Thymus (tissue), 11 donors: Measurements from ENCODE around the gene FADS1. TPM values are rescaled to one million over a fixed set of nuclear protein-coding genes. Genes with fewer than 3 reads are reported as not detected.

Experiments used
- DNase-seq, 9 donors: peaks; one replicate each; pipeline ENCODE4 v3.0.0-alpha.2; 2013; ENCODE audit warnings: low spot score in 9 of 9, low read depth in 6 of 9, missing footprints in 1 of 9
- H3K27ac ChIP-seq, 2 donors: one replicate each; pipeline ENCODE4 v1.5.1; 2013; ENCODE audit warnings: control low read depth in 1 of 2, low read depth in 1 of 2, low read length in 1 of 2, mild to moderate bottlenecking in 1 of 2, moderate library complexity in 1 of 2
- H3K27me3 ChIP-seq, 2 donors: one replicate each; pipeline ENCODE4 v1.5.1; 2013; ENCODE audit warnings: low read length in 1 of 2; ENCODE audit not compliant: control insufficient read depth in 2 of 2, insufficient read depth in 1 of 2
- H3K36me3 ChIP-seq, 2 donors: one replicate each; pipeline ENCODE4 v1.5.1; 2013; ENCODE audit warnings: low read length in 1 of 2, mild to moderate bottlenecking in 1 of 2, moderate library complexity in 1 of 2; ENCODE audit not compliant: control insufficient read depth in 2 of 2, insufficient read depth in 2 of 2
- H3K4me1 ChIP-seq, 2 donors: one replicate each; pipeline ENCODE4 v1.5.1; 2013; ENCODE audit warnings: low read length in 2 of 2; ENCODE audit not compliant: control insufficient read depth in 2 of 2, insufficient read depth in 2 of 2
- H3K4me3 ChIP-seq, 2 donors: one replicate each; pipeline ENCODE4 v1.5.1; 2013; ENCODE audit warnings: low read length in 2 of 2, control low read depth in 1 of 2, mild to moderate bottlenecking in 1 of 2
- H3K9me3 ChIP-seq, 2 donors: one replicate each; pipeline ENCODE4 v1.5.1; 2013; ENCODE audit warnings: low read length in 1 of 2, mild to moderate bottlenecking in 1 of 2; ENCODE audit not compliant: control insufficient read depth in 2 of 2, insufficient read depth in 1 of 2
- WGBS: extraction: QIAGEN DNeasy Blood & Tissue Kit; methylation state at CpG from one replicate; pipeline ENCODE4 v1.1.7; 2013; 5-methylcytosine and 5-hydroxymethylcytosine counted together
- polyA plus RNA-seq: library from polyadenylated mRNA; stranded (reverse); fragments of 200-250 nt; gene quantifications from one replicate; pipeline ENCODE4 v1.2.3, GENCODE V29; 2013
- total RNA-seq: library from RNA; stranded (reverse); fragments of 120-200 nt; gene quantifications from one replicate; pipeline ENCODE4 v1.2.4, GENCODE V29; 2013
- donor health status: healthy.

Gene FADS1
- total and polyA plus RNA-seq, 2 donors, result 4.4 to 12.9 TPM

- H3K4me3 ChIP-seq, result peak overlapping the region in 1 of 2 donors; percentile 7
- peak overlapping the region in 1 of 2 donors; percentile 15 for H3K27ac ChIP-seq
- peaks cover 53 to 81% of the 10 kb centered on the region in 2 donors for H3K4me1 ChIP-seq
- WGBS, result 61% methylated on average over 8 of the region's 8 CpGs
- no peaks in the 10 kb centered on the region for H3K9me3 ChIP-seq
- no peaks in the 10 kb centered on the region for H3K27me3 ChIP-seq
- peaks cover 0 to 3% of the 10 kb centered on the region in 2 donors for H3K36me3 ChIP-seq
- DNase-seq, result no peak
Observed at GRCh38 chr11:61830237-61831105, 13.7 kb upstream of the FADS1 start.

DNA sequence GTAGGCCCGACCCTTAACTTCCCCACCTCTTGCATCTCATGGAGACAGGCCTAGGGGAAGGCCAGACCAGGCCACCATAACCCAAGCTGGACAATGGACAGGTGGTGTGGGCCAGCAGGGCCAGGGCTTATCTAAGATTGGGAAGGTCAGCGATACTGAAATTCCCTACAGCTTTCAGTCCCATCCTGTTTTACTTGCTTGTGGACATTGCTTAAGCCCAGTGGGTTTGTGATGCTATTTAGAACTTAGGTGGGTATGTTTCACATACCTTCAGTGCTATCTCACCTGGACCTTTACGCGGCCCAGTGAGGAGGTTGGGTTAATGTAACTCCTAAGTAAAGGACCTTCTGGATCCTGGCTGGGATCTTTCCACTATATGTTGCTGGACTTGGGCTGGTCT is 13.0 kb upstream of the FADS1 start:
- H3K4me3 ChIP-seq, result peak overlapping the region in 1 of 2 donors; percentile 86
- 90% methylated on average over 4 of the region's 4 CpGs for WGBS

GRCh38 chr11:61828629-61829407 is 12.0 kb upstream of the FADS1 start:
- peak in 4 of 9 donors; percentile 45 to 79 (median 64) for DNase-seq
- H3K4me3 ChIP-seq, result peak overlapping the region; percentile 63 to 86
- H3K4me1 ChIP-seq, result peaks cover 39 to 64% of the 10 kb centered on the region in 2 donors
- under 1% methylated on average over 55 of the region's 55 CpGs for whole genome bisulfite sequencing
- H3K36me3 ChIP-seq, result peaks cover 0 to 3% of the 10 kb centered on the region in 2 donors
- H3K27ac ChIP-seq, result peak overlapping the region; percentile 77 to 89
- no peaks in the 10 kb centered on the region for H3K27me3 ChIP-seq
- no peaks in the 10 kb centered on the region for H3K9me3 ChIP-seq

More for the DNA sequence above, 13.0 kb upstream of the FADS1 start:
- DNase-seq, result no peak
- peaks cover 0 to 3% of the 10 kb centered on the region in 2 donors for H3K36me3 ChIP-seq
- H3K27ac ChIP-seq, result peak overlapping the region in 1 of 2 donors; percentile 89
- no peaks in the 10 kb centered on the region for H3K9me3 ChIP-seq
- peaks cover 49 to 74% of the 10 kb centered on the region in 2 donors for H3K4me1 ChIP-seq
- no peaks in the 10 kb centered on the region for H3K27me3 ChIP-seq

DNA sequence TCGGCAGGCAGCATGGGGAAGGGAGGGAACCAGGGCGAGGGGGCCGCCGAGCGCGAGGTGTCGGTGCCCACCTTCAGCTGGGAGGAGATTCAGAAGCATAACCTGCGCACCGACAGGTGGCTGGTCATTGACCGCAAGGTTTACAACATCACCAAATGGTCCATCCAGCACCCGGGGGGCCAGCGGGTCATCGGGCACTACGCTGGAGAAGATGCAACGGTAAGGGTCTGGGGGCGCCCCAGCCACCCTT is 11.5 kb upstream of the FADS1 start:
- DNase-seq, result no peak

GRCh38 chr11:61827571-61828378 is 11.0 kb upstream of the FADS1 start, which contains the start of gene FADS2:
Gene FADS2 (plus strand): TSS chr11:61828300. CDS start chr11:61828391, 91 bp downstream.
- peak in 6 of 9 donors; percentile 65 to 96 (median 85) for DNase-seq
- peaks cover 0 to 3% of the 10 kb centered on the region in 2 donors for H3K36me3 ChIP-seq
- H3K27ac ChIP-seq, result peak within 1 kb of the TSS; percentile 77 to 89
- peak within 1 kb of the TSS; percentile 63 to 86 for H3K4me3 ChIP-seq
- WGBS, result under 1% methylated on average over 83 of the region's 83 CpGs
- H3K27me3 ChIP-seq, result no peaks in the 10 kb centered on the region
- no peaks in the 10 kb centered on the region for H3K9me3 ChIP-seq
- peaks cover 28 to 54% of the 10 kb centered on the region in 2 donors for H3K4me1 ChIP-seq

More for the DNA sequence above, 11.5 kb upstream of the FADS1 start:
- under 1% methylated on average over 16 of the region's 16 CpGs for WGBS
- peaks cover 0 to 3% of the 10 kb centered on the region in 2 donors for H3K36me3 ChIP-seq
- peak overlapping the region; percentile 77 to 89 for H3K27ac ChIP-seq
- no peaks in the 10 kb centered on the region for H3K27me3 ChIP-seq
- peak overlapping the region; percentile 63 to 86 for H3K4me3 ChIP-seq
- peaks cover 34 to 59% of the 10 kb centered on the region in 2 donors for H3K4me1 ChIP-seq
- no peaks in the 10 kb centered on the region for H3K9me3 ChIP-seq

- H3K4me3 ChIP-seq, result peak overlapping the region; percentile 63 to 86
- H3K27me3 ChIP-seq, result no peaks in the 10 kb centered on the region
- WGBS, result 10% methylated on average over 23 of the region's 23 CpGs
- H3K9me3 ChIP-seq, result no peaks in the 10 kb centered on the region
- H3K27ac ChIP-seq, result peak overlapping the region; percentile 77 to 89
- peak in 2 of 9 donors; percentile 31 to 71 for DNase-seq
- H3K36me3 ChIP-seq, result peaks cover 0 to 3% of the 10 kb centered on the region in 2 donors
- peaks cover 26 to 46% of the 10 kb centered on the region in 2 donors for H3K4me1 ChIP-seq
Observed at GRCh38 chr11:61826930-61827570, 10.2 kb upstream of the FADS1 start.

DNA sequence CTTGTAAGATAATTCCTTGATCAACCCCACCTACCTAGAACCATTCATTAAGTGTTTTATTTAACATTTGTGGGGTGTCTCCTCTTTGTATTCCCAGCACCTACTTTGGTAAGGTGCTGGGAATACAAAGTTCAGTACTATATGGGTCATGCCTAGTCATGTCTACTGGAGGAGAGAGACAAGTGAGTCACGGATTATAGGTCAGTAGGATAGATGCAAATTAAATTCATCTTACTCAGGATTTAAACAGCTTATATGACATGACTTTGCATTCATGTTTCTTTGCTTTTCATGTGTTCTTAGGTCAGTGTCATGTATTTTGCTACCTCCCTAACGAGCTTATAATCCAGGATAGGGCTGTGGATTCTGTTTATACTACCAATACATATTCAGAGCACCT is 3.4 kb upstream of the FADS1 start:
- H3K27me3 ChIP-seq, result peaks cover 0 to 12% of the 10 kb centered on the region in 2 donors
- WGBS, result 97% methylated on average over 2 of the region's 2 CpGs
- no peak overlapping the region for H3K4me3 ChIP-seq
- H3K36me3 ChIP-seq, result no peaks in the 10 kb centered on the region
- no peaks in the 10 kb centered on the region for H3K9me3 ChIP-seq
- DNase-seq, result no peak
- no peak overlapping the region for H3K27ac ChIP-seq
- H3K4me1 ChIP-seq, result peaks cover 8 to 20% of the 10 kb centered on the region in 2 donors

- Histone ChIP-seq H3K27ac (peak overlapping the region; percentile 5 to 70), H3K4me3 (peak overlapping the region; percentile 62 to 87), H3K27me3 (peaks cover 0 to 17% of the 10 kb centered on the region in 2 donors), H3K36me3 (peaks cover 4 to 10% of the 10 kb centered on the region in 2 donors), H3K4me1 (peaks cover 11 to 25% of the 10 kb centered on the region in 2 donors), H3K9me3 (peaks cover 0 to 8% of the 10 kb centered on the region in 2 donors)
- WGBS, result 94% methylated on average over 6 of the region's 6 CpGs
- no peak for DNase-seq
Observed at GRCh38 chr11:61817471-61818202, 834 bp upstream of the FADS1 start.
